ENCODE data around the gene SPATA19. TPM values are rescaled to one million over a fixed set of nuclear protein-coding genes. Genes with fewer than 3 reads are reported as not detected.
A peak's percentile ranks its signal among the peaks of the same experiment; 100 is the strongest.

Gene SPATA19
- total and polyA plus RNA-seq, 4 experiments from 2014 or later, result not detected

GRCh38 chr11:133816146-133816870, 29.0 kb downstream of the SPATA19 start:
- Histone ChIP-seq H3K27ac (ENCODE audit: low read depth, low read length) (no peak overlapping the region), H3K36me3 (ENCODE audit: insufficient read depth, low read length) (no peaks in the 10 kb centered on the region), H3K9me3 (ENCODE audit: control insufficient read depth in 1 of 2, low read length in 2 of 2) (no peaks in the 10 kb centered on the region), H3K4me3 (ENCODE audit: low read length in 2 of 2) (no peak overlapping the region), H3K4me1 (ENCODE audit: insufficient read depth, low read length) (no peaks in the 10 kb centered on the region), H3K27me3 (ENCODE audit: insufficient read depth, low read length) (no peaks in the 10 kb centered on the region)
- no peak overlapping the region for H3K4me3 Mint-ChIP-seq
- CTCF ChIA-PET (ENCODE audit: partially characterized antibody), result no interaction called here
- intact Hi-C loops (cut with micrococcal nuclease), result no loop called here
- no peaks in the 10 kb centered on the region for H3K36me3 Mint-ChIP-seq
- no peak overlapping the region for H3K27ac Mint-ChIP-seq
- H3K4me1 Mint-ChIP-seq, result no peaks in the 10 kb centered on the region
- DNase-seq, result no peak
- POLR2A ChIA-PET (ENCODE audit: partially characterized antibody), result no interaction called here
- H3K9me3 Mint-ChIP-seq, result peaks cover 0 to 5% (median 0%) of the 10 kb centered on the region in 8 donors
- peaks cover 7 to 14% of the 10 kb centered on the region in 2 donors for H3K27me3 Mint-ChIP-seq

GRCh38 chr11:133815636-133816035, 29.7 kb downstream of the SPATA19 start:
- CTCF ChIA-PET (ENCODE audit: partially characterized antibody), result no interaction called here
- Mint-ChIP-seq H3K27ac (no peak overlapping the region), H3K4me3 (no peak overlapping the region), H3K4me1 (no peaks in the 10 kb centered on the region), H3K9me3 (peaks cover 0 to 5% (median 0%) of the 10 kb centered on the region in 8 donors), H3K27me3 (peaks cover 7 to 12% of the 10 kb centered on the region in 2 donors), H3K36me3 (no peaks in the 10 kb centered on the region)
- Histone ChIP-seq H3K36me3 (ENCODE audit: insufficient read depth, low read length) (no peaks in the 10 kb centered on the region), H3K4me1 (ENCODE audit: insufficient read depth, low read length) (no peaks in the 10 kb centered on the region), H3K27ac (ENCODE audit: low read depth, low read length) (no peak overlapping the region), H3K9me3 (ENCODE audit: control insufficient read depth in 1 of 2, low read length in 2 of 2) (no peaks in the 10 kb centered on the region), H3K4me3 (ENCODE audit: low read length in 2 of 2) (no peak overlapping the region), H3K27me3 (ENCODE audit: insufficient read depth, low read length) (no peaks in the 10 kb centered on the region)
- POLR2A ChIA-PET (ENCODE audit: partially characterized antibody), result no interaction called here
- no peak for DNase-seq
- intact Hi-C loops (cut with micrococcal nuclease), result no loop called here

GRCh38 chr11:133814588-133815100, 30.7 kb downstream of the SPATA19 start:
- H3K4me1 ChIP-seq (ENCODE audit: insufficient read depth, low read length), result no peaks in the 10 kb centered on the region
- H3K4me1 Mint-ChIP-seq, result no peaks in the 10 kb centered on the region
- intact Hi-C loops (cut with micrococcal nuclease), result no loop called here
- H3K9me3 ChIP-seq (ENCODE audit: control insufficient read depth in 1 of 2, low read length in 2 of 2), result no peaks in the 10 kb centered on the region
- H3K36me3 ChIP-seq (ENCODE audit: insufficient read depth, low read length), result no peaks in the 10 kb centered on the region
- H3K4me3 Mint-ChIP-seq, result no peak overlapping the region
- no peaks in the 10 kb centered on the region for H3K27me3 ChIP-seq (ENCODE audit: insufficient read depth, low read length)
- H3K4me3 ChIP-seq (ENCODE audit: low read length in 2 of 2), result no peak overlapping the region
- H3K27ac Mint-ChIP-seq, result no peak overlapping the region
- peaks cover 7 to 10% of the 10 kb centered on the region in 2 donors for H3K27me3 Mint-ChIP-seq
- CTCF ChIA-PET (ENCODE audit: partially characterized antibody), result no interaction called here
- POLR2A ChIA-PET (ENCODE audit: partially characterized antibody), result no interaction called here
- H3K27ac ChIP-seq (ENCODE audit: low read depth, low read length), result no peak overlapping the region
- no peak for DNase-seq
- peaks cover 0 to 5% (median 0%) of the 10 kb centered on the region in 8 donors for H3K9me3 Mint-ChIP-seq
- no peaks in the 10 kb centered on the region for H3K36me3 Mint-ChIP-seq

GRCh38 chr11:133811850-133812685, 33.2 kb downstream of the SPATA19 start:
- no peak for DNase-seq
- H3K4me1 Mint-ChIP-seq, result no peaks in the 10 kb centered on the region
- no peaks in the 10 kb centered on the region for H3K36me3 Mint-ChIP-seq
- Histone ChIP-seq H3K4me1 (ENCODE audit: insufficient read depth, low read length) (no peaks in the 10 kb centered on the region), H3K4me3 (ENCODE audit: low read length in 2 of 2) (no peak overlapping the region), H3K9me3 (ENCODE audit: control insufficient read depth in 1 of 2, low read length in 2 of 2) (no peaks in the 10 kb centered on the region), H3K27me3 (ENCODE audit: insufficient read depth, low read length) (no peaks in the 10 kb centered on the region), H3K36me3 (ENCODE audit: insufficient read depth, low read length) (no peaks in the 10 kb centered on the region), H3K27ac (ENCODE audit: low read depth, low read length) (no peak overlapping the region)
- ChIA-PET POLR2A (ENCODE audit: partially characterized antibody) (no interaction called here), CTCF (ENCODE audit: partially characterized antibody) (no interaction called here)
- H3K27ac Mint-ChIP-seq, result no peak overlapping the region
- intact Hi-C loops (cut with micrococcal nuclease), result no loop called here
- H3K4me3 Mint-ChIP-seq, result peak overlapping the region in 1 of 8 donors; percentile 8
- H3K9me3 Mint-ChIP-seq, result peaks cover 0 to 5% (median 0%) of the 10 kb centered on the region in 8 donors
- peaks cover 12 to 14% of the 10 kb centered on the region in 2 donors for H3K27me3 Mint-ChIP-seq

GRCh38 chr11:133810766-133811165, 34.5 kb downstream of the SPATA19 start:
- H3K9me3 Mint-ChIP-seq, result peaks cover 0 to 5% (median 0%) of the 10 kb centered on the region in 8 donors
- Histone ChIP-seq H3K4me3 (ENCODE audit: low read length in 2 of 2) (no peak overlapping the region), H3K27ac (ENCODE audit: low read depth, low read length) (no peak overlapping the region), H3K9me3 (ENCODE audit: control insufficient read depth in 1 of 2, low read length in 2 of 2) (no peaks in the 10 kb centered on the region), H3K4me1 (ENCODE audit: insufficient read depth, low read length) (no peaks in the 10 kb centered on the region), H3K36me3 (ENCODE audit: insufficient read depth, low read length) (no peaks in the 10 kb centered on the region), H3K27me3 (ENCODE audit: insufficient read depth, low read length) (no peaks in the 10 kb centered on the region)
- H3K4me3 Mint-ChIP-seq, result no peak overlapping the region
- ChIA-PET POLR2A (ENCODE audit: partially characterized antibody) (no interaction called here), CTCF (ENCODE audit: partially characterized antibody) (no interaction called here)
- no peak for DNase-seq
- no peaks in the 10 kb centered on the region for H3K36me3 Mint-ChIP-seq
- no peak overlapping the region for H3K27ac Mint-ChIP-seq
- intact Hi-C loops (cut with micrococcal nuclease), result no loop called here
- H3K4me1 Mint-ChIP-seq, result no peaks in the 10 kb centered on the region
- H3K27me3 Mint-ChIP-seq, result peaks cover 14 to 15% of the 10 kb centered on the region in 2 donors

- Mint-ChIP-seq H3K36me3 (no peaks in the 10 kb centered on the region), H3K9me3 (peaks cover 0 to 5% (median 0%) of the 10 kb centered on the region in 8 donors), H3K4me1 (no peaks in the 10 kb centered on the region), H3K4me3 (no peak overlapping the region), H3K27ac (no peak overlapping the region), H3K27me3 (peaks cover 12 to 15% of the 10 kb centered on the region in 2 donors)
- no peak overlapping the region for H3K4me3 ChIP-seq (ENCODE audit: low read length in 2 of 2)
- intact Hi-C loops (cut with micrococcal nuclease), result no loop called here
- ChIA-PET CTCF (ENCODE audit: partially characterized antibody) (no interaction called here), POLR2A (ENCODE audit: partially characterized antibody) (no interaction called here)
- H3K4me1 ChIP-seq (ENCODE audit: insufficient read depth, low read length), result no peaks in the 10 kb centered on the region
- H3K27ac ChIP-seq (ENCODE audit: low read depth, low read length), result no peak overlapping the region
- H3K36me3 ChIP-seq (ENCODE audit: insufficient read depth, low read length), result no peaks in the 10 kb centered on the region
- H3K27me3 ChIP-seq (ENCODE audit: insufficient read depth, low read length), result no peaks in the 10 kb centered on the region
- no peak for DNase-seq
- no peaks in the 10 kb centered on the region for H3K9me3 ChIP-seq (ENCODE audit: control insufficient read depth in 1 of 2, low read length in 2 of 2)
Measured at GRCh38 chr11:133809569-133810491, 35.5 kb downstream of the SPATA19 start.

Measured in CD4-positive, alpha-beta memory T cell (primary cell).